ENCODE data around the gene INO80.

INO80 gene

DNA sequence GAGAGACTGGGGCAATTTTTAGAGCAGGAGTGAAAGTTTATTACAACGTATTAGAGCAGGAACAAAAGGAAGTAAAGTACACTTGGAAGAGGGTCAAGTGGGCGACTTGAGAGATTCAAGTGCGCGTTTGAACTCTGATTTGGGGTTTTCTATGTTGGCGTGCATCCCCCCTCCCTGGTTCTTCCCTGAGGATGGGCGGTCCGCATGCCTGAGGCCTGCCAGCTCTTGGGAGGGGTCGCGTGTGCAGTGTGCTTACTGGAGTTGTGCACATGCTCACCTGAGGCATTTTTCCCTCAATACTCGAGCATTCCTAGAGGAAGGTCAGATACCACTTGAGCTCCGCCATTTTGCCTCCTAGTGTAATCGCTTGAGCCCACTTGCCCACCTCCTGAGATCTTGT is 173.2 kb downstream of the INO80 start:
- H4K20me1 ChIP-seq (ENCODE audit: insufficient read depth): no peaks in the 10 kb centered on the region
- H3K9ac ChIP-seq: no peak overlapping the region
- H3K27ac ChIP-seq: no peak overlapping the region
- H3K79me2 ChIP-seq (ENCODE audit: insufficient read depth, low read depth): no peaks in the 10 kb centered on the region
- no peaks in the 10 kb centered on the region for H3K27me3 ChIP-seq (ENCODE audit: insufficient read depth, low read depth)
- peaks cover 30% of the 10 kb centered on the region for H3K4me1 ChIP-seq (ENCODE audit: low read depth, poor library complexity, severe bottlenecking)
- peak overlapping the region; percentile 90; the same call in 1 of the 2 replicates for H3K4me2 ChIP-seq
- no peaks in the 10 kb centered on the region for H3K36me3 ChIP-seq (ENCODE audit: insufficient read depth)
- TF ChIP-seq CTCF (conservative IDR thresholded peaks at IDR 0.05; ENCODE audit: low read depth, low read length): no peak
- H3K4me3 ChIP-seq (IDR thresholded peaks at IDR 0.05; ENCODE audit: insufficient read depth, low read depth, low read length): no peak overlapping the region
- peak overlapping the region; percentile 98; the same call in 1 of the 2 replicates for H2AFZ ChIP-seq (ENCODE audit: low read depth)

GRCh38 chr15:40942337-40942854 is 173.7 kb downstream of the INO80 start:
- peak overlapping the region; percentile 90 for H3K4me2 ChIP-seq
- TF ChIP-seq CTCF (conservative IDR thresholded peaks at IDR 0.05; ENCODE audit: low read depth, low read length): no peak

DNA sequence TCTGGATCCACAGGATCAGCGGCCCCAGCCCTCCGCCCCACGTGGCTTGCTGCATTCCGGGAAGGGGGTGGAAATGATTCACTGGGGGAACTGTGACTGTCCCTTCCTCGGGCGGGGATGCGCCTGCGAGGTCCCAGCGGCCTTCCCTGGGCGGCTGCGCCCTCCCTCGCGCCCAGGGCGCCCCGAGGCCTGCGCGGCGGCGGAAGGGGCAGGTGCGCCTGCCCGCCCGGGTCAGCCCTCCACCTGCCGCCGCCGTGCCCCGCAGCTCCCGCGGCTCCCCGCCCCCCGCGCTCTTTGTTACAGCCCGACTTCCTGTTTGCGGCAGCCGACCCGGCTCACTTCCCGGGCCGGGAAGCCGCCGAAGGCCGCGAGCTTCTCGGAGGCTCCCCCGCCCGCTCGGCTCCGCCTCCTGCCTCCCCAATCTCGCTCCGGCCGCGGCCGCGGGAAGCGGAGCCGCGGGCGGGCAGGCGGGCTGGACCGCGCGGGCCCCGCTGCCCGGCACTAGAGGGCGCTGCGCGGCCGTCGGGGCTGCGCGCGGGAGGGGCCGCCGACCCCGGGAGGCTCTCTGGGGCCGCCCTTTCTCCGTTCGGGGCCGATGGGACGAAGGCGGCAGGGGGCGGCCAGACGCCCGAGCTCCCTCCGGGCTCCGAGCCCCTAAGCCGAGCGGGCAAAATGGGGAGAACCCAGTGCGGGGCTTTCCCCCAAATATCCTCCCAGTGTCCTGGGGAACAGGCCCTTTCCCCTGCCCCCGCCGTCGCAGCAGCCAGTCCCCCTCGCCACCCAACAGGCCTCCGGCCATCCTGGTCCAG is 174.3 kb downstream of the INO80 start:
- no peak overlapping the region for H3K4me3 ChIP-seq (IDR thresholded peaks at IDR 0.05; ENCODE audit: insufficient read depth, low read depth, low read length)
- peaks cover 30% of the 10 kb centered on the region for H3K4me1 ChIP-seq (ENCODE audit: low read depth, poor library complexity, severe bottlenecking)
- no peaks in the 10 kb centered on the region for H3K36me3 ChIP-seq (ENCODE audit: insufficient read depth)
- H3K27me3 ChIP-seq (ENCODE audit: insufficient read depth, low read depth): no peaks in the 10 kb centered on the region
- H3K4me2 ChIP-seq: peak overlapping the region; percentile 90
- H3K27ac ChIP-seq: no peak overlapping the region
- H3K9ac ChIP-seq: peak overlapping the region; percentile 56; the same call in 1 of the 2 replicates
- 0 out of 2 replicates have a peak, but pooled peaks have one; percentile 38 for TF ChIP-seq CTCF (conservative IDR thresholded peaks at IDR 0.05; ENCODE audit: low read depth, low read length)
- H4K20me1 ChIP-seq (ENCODE audit: insufficient read depth): no peaks in the 10 kb centered on the region
- no peaks in the 10 kb centered on the region for H3K79me2 ChIP-seq (ENCODE audit: insufficient read depth, low read depth)
- H2AFZ ChIP-seq (ENCODE audit: low read depth): peak overlapping the region; percentile 98

More at GRCh38 chr15:40942337-40942854, 173.7 kb downstream of the INO80 start:
- Histone ChIP-seq H4K20me1 (ENCODE audit: insufficient read depth) (no peaks in the 10 kb centered on the region), H3K9ac (peak overlapping the region; percentile 56; the same call in 1 of the 2 replicates), H2AFZ (ENCODE audit: low read depth) (peak overlapping the region; percentile 98), H3K36me3 (ENCODE audit: insufficient read depth) (no peaks in the 10 kb centered on the region), H3K4me1 (ENCODE audit: low read depth, poor library complexity, severe bottlenecking) (peaks cover 30% of the 10 kb centered on the region), H3K79me2 (ENCODE audit: insufficient read depth, low read depth) (no peaks in the 10 kb centered on the region), H3K27ac (no peak overlapping the region), H3K4me3 (IDR thresholded peaks at IDR 0.05; ENCODE audit: insufficient read depth, low read depth, low read length) (no peak overlapping the region), H3K27me3 (ENCODE audit: insufficient read depth, low read depth) (no peaks in the 10 kb centered on the region)

DNA sequence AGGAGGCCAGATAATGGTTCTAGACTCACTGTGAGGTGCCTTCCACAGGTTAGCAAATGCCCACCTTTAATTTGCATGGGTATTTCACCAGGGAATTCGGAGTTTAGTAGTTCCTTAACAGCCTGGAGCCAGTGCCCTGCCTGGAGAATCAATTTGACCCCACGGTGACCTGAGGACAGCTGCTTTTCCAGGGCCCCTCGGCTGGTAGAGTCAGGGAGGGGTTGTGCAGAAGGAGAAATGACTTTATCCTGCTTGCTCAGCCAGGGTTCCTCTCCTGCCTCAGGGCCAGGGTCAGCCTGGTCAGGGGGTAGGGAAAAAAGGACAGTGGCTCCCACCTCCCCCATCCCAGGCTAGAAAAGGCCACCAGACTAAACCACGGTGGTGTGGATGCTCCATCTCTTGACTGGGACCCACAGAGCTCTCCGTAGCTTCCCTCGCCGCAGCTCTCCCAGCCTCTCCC is 175.0 kb downstream of the INO80 start:
- Histone ChIP-seq H3K4me3 (IDR thresholded peaks at IDR 0.05; ENCODE audit: insufficient read depth, low read depth, low read length) (no peak overlapping the region), H3K79me2 (ENCODE audit: insufficient read depth, low read depth) (no peaks in the 10 kb centered on the region), H3K9ac (peak overlapping the region; percentile 53; the same call in 1 of the 2 replicates), H3K27ac (no peak overlapping the region), H3K4me1 (ENCODE audit: low read depth, poor library complexity, severe bottlenecking) (peaks cover 28% of the 10 kb centered on the region), H2AFZ (ENCODE audit: low read depth) (peak overlapping the region; percentile 69), H4K20me1 (ENCODE audit: insufficient read depth) (no peaks in the 10 kb centered on the region), H3K4me2 (peak overlapping the region; percentile 45; the same call in 1 of the 2 replicates), H3K27me3 (ENCODE audit: insufficient read depth, low read depth) (no peaks in the 10 kb centered on the region), H3K36me3 (ENCODE audit: insufficient read depth) (no peaks in the 10 kb centered on the region)
- TF ChIP-seq CTCF (conservative IDR thresholded peaks at IDR 0.05; ENCODE audit: low read depth, low read length): no peak

Data from KMS-11 (cell line).